HepG2 (cell line): ENCODE data around the gene ZC3H4. TPM values are rescaled to one million over a fixed set of nuclear protein-coding genes. Genes with fewer than 3 reads are reported as not detected.

Source experiments
- ERF ChIP-seq: IDR thresholded peaks from 2 replicates; pipeline ENCODE4 v1.6.1; 2018; ENCODE audit warnings: missing biosample characterization, missing genetic modification reagents
- HNF4A ChIP-seq: sonication (generic); formaldehyde crosslinking; IDR thresholded peaks from 2 replicates; pipeline ENCODE4 v1.4.0; 2020; ENCODE audit warnings: missing genetic modification reagents
- HOXA9 ChIP-seq: sonication (generic); formaldehyde crosslinking; IDR thresholded peaks from 2 replicates; pipeline ENCODE4 v1.8.1; 2022; ENCODE audit warnings: missing genetic modification reagents, mild to moderate bottlenecking, moderate library complexity, borderline replicate concordance
- KDM6A ChIP-seq: IDR thresholded peaks from 2 replicates; pipeline ENCODE4 v1.6.1; 2016; ENCODE audit warnings: low read depth
- KMT2B ChIP-seq: IDR thresholded peaks from 2 replicates; pipeline ENCODE4 v1.6.1; 2016; ENCODE audit warnings: missing genetic modification reagents, missing compliant biosample characterization
- POLR2G ChIP-seq: fragments of 200-400 bp; formaldehyde crosslinking; IDR thresholded peaks from 2 replicates; pipeline ENCODE4 v1.6.1; 2018; ENCODE audit warnings: mild to moderate bottlenecking, low read depth, low read length, moderate library complexity
- SMAD3 ChIP-seq: sonication (generic); formaldehyde crosslinking; IDR thresholded peaks from 2 replicates; pipeline ENCODE4 v1.4.0; 2020; ENCODE audit warnings: missing genetic modification reagents
- SOX6 ChIP-seq, 2 experiments: fragments of 450-650 bp in 1 of 2; sonication (generic) in 1 of 2; formaldehyde crosslinking in 1 of 2; IDR thresholded peaks; 2 replicates each; pipeline versions ENCODE4 v1.4.0 to v1.6.1; 2017 to 2020; ENCODE audit warnings: antibody characterized with exemption in 1 of 2, mild to moderate bottlenecking in 1 of 2, missing genetic modification reagents in 1 of 2
- SRF ChIP-seq: IDR thresholded peaks from 2 replicates; pipeline ENCODE4 v1.6.1; 2011; ENCODE audit warnings: mild to moderate bottlenecking, low read depth, low read length, moderate library complexity
- TSC22D2 ChIP-seq: sonication (generic); formaldehyde crosslinking; IDR thresholded peaks from 2 replicates; pipeline ENCODE4 v1.5.1; 2020; ENCODE audit warnings: missing genetic modification reagents, mild to moderate bottlenecking, borderline replicate concordance
- ZBTB42 ChIP-seq: sonication (generic); formaldehyde crosslinking; IDR thresholded peaks from 2 replicates; pipeline ENCODE4 v1.5.0; 2020; ENCODE audit warnings: mild to moderate bottlenecking, missing genetic modification reagents
- ZFP36L2 ChIP-seq: sonication (generic); formaldehyde crosslinking; IDR thresholded peaks from 2 replicates; pipeline ENCODE4 v1.4.0; 2020; ENCODE audit warnings: missing genetic modification reagents
- ZNF547 ChIP-seq: sonication (generic); formaldehyde crosslinking; IDR thresholded peaks from 2 replicates; pipeline ENCODE4 v1.5.1; 2020; ENCODE audit warnings: mild to moderate bottlenecking, missing genetic modification reagents
- ZNF775 ChIP-seq: sonication (generic); formaldehyde crosslinking; IDR thresholded peaks from 2 replicates; pipeline ENCODE4 v1.4.0; 2020; ENCODE audit warnings: missing genetic modification reagents, mild to moderate bottlenecking, moderate library complexity, borderline replicate concordance
- polyA plus RNA-seq, 8 experiments: library from polyadenylated mRNA; depleted of rRNA in 3 of 8; stranded (reverse) in 7 of 8; unstranded in 1 of 8; fragments of >200 nt; fragmentation: Illumina TruSeq in 4 of 8; extraction: Trizol in 4 of 8; gene quantifications; 2 replicates each; pipeline versions ENCODE4 v1.2.1 to v1.2.3, GENCODE V29; 2011 to 2016; ENCODE audit warnings: low read depth in 4 of 8, missing spikeins in 1 of 8, mixed read lengths in 1 of 8; ENCODE audit not compliant: insufficient read depth in 1 of 8
- total RNA-seq, 5 experiments: library from RNA; depleted of rRNA; stranded (reverse); fragments of >200 nt; fragmentation: Illumina TruSeq; extraction: Trizol; gene quantifications; 2 replicates each; pipeline ENCODE4 v1.2.3, GENCODE V29; 2016; ENCODE audit warnings: low read depth in 1 of 5
- TF ChIP-seq, protein P1 (sequence below): sonication (generic); formaldehyde crosslinking; conservative IDR thresholded peaks from 2 replicates; pipeline ENCODE4 v1.4.0; 2020; ENCODE audit warnings: missing genetic modification reagents
- TF ChIP-seq, protein P2 (sequence below), 2 experiments: fragments of 450-650 bp in 1 of 2; sonication (generic) in 1 of 2; formaldehyde crosslinking; IDR thresholded peaks; 2 replicates each; pipeline versions ENCODE4 v1.5.0 to v1.8.0; 2020 to 2022; ENCODE audit warnings: mild to moderate bottlenecking in 1 of 2, missing genetic modification reagents in 1 of 2
- TF ChIP-seq, protein P3 (sequence below): sonication (generic); formaldehyde crosslinking; IDR thresholded peaks from 2 replicates; pipeline ENCODE4 v1.4.0; 2020; ENCODE audit warnings: missing genetic modification reagents, borderline replicate concordance
- TF ChIP-seq, protein P4 (sequence below): sonication (generic); formaldehyde crosslinking; IDR thresholded peaks from 2 replicates; pipeline ENCODE4 v1.5.1; 2020; ENCODE audit warnings: missing genetic modification reagents, mild to moderate bottlenecking, borderline replicate concordance
- TF ChIP-seq, protein P5 (sequence below): sonication (generic); formaldehyde crosslinking; IDR thresholded peaks from 2 replicates; pipeline ENCODE4 v1.4.0; 2020; ENCODE audit warnings: missing genetic modification reagents, borderline replicate concordance

The ZC3H4 gene
- total and polyA plus RNA-seq, 2 of the 13 experiments (the other 11 are each of a cell fraction or from before 2014, with no cell fraction given), result 1.8 to 10.7 TPM

DNA sequence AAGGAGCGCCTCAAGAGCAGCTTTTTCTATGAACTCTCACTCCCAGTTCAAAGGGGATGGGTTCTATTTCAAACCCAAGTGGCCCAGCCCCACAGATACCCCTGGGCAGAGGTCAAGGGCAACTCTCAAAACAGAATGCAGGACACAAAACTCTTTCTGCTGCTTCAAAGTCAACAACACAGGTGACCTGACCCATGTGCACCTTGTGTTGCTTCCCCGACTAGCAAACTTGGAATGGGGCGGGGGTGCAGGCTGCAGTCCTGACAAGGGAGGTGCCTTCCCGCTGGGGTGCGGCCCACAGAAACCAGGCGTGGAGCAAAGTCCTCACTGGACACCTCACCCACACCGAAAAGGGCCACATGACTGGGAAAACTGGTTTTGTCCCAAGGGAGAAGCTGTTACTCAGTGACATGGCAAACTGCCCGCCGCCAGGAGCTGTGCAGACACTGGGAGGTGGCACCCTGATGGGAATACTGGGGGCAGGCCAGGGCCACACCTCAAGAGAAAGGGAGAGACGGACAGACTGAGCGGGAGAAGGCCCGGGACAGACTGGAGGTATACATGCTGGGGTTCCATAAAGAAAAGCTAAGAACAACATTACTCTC lies 17.4 kb downstream of the ZC3H4 start (continued):
- TF ChIP-seq HOXA9 (CRISPR knock-in tag), result 0 out of 2 replicates have a peak, but pooled peaks have one; percentile 44
- TF ChIP-seq ERF (CRISPR knock-in tag), result peak; percentile 96
- TF ChIP-seq KDM6A, result peak; percentile 93
- TF ChIP-seq, protein P1, sequence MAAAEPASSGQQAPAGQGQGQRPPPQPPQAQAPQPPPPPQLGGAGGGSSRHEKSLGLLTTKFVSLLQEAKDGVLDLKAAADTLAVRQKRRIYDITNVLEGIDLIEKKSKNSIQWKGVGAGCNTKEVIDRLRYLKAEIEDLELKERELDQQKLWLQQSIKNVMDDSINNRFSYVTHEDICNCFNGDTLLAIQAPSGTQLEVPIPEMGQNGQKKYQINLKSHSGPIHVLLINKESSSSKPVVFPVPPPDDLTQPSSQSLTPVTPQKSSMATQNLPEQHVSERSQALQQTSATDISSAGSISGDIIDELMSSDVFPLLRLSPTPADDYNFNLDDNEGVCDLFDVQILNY (CRISPR knock-in tag), result 0 out of 2 replicates have a peak, but pooled peaks have one; percentile 42
- TF ChIP-seq SOX6 (IDR thresholded peaks at IDR 0.05), result no peak
- peak; percentile 98 for TF ChIP-seq SOX6 (CRISPR knock-in tag; IDR thresholded peaks at IDR 0.05)
- TF ChIP-seq ZFP36L2, result no peak
- TF ChIP-seq, protein P2, sequence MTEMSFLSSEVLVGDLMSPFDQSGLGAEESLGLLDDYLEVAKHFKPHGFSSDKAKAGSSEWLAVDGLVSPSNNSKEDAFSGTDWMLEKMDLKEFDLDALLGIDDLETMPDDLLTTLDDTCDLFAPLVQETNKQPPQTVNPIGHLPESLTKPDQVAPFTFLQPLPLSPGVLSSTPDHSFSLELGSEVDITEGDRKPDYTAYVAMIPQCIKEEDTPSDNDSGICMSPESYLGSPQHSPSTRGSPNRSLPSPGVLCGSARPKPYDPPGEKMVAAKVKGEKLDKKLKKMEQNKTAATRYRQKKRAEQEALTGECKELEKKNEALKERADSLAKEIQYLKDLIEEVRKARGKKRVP (CRISPR knock-in tag; IDR thresholded peaks at IDR 0.05), result peak in 1 of 2 experiments; percentile 78; a peak in 2 of 4 replicates
- TF ChIP-seq ZNF775 (CRISPR knock-in tag), result no peak
- peak; percentile 73; the same call in 1 of the 2 replicates for TF ChIP-seq ZNF547 (CRISPR knock-in tag)
- TF ChIP-seq HNF4A, result peak; percentile 99
- TF ChIP-seq SRF, result no peak
- TF ChIP-seq, protein P3, sequence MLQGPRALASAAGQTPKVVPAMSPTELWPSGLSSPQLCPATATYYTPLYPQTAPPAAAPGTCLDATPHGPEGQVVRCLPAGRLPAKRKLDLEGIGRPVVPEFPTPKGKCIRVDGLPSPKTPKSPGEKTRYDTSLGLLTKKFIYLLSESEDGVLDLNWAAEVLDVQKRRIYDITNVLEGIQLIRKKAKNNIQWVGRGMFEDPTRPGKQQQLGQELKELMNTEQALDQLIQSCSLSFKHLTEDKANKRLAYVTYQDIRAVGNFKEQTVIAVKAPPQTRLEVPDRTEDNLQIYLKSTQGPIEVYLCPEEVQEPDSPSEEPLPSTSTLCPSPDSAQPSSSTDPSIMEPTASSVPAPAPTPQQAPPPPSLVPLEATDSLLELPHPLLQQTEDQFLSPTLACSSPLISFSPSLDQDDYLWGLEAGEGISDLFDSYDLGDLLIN (CRISPR knock-in tag), result peak; percentile 52; the same call in 1 of the 2 replicates
- TF ChIP-seq, protein P4, sequence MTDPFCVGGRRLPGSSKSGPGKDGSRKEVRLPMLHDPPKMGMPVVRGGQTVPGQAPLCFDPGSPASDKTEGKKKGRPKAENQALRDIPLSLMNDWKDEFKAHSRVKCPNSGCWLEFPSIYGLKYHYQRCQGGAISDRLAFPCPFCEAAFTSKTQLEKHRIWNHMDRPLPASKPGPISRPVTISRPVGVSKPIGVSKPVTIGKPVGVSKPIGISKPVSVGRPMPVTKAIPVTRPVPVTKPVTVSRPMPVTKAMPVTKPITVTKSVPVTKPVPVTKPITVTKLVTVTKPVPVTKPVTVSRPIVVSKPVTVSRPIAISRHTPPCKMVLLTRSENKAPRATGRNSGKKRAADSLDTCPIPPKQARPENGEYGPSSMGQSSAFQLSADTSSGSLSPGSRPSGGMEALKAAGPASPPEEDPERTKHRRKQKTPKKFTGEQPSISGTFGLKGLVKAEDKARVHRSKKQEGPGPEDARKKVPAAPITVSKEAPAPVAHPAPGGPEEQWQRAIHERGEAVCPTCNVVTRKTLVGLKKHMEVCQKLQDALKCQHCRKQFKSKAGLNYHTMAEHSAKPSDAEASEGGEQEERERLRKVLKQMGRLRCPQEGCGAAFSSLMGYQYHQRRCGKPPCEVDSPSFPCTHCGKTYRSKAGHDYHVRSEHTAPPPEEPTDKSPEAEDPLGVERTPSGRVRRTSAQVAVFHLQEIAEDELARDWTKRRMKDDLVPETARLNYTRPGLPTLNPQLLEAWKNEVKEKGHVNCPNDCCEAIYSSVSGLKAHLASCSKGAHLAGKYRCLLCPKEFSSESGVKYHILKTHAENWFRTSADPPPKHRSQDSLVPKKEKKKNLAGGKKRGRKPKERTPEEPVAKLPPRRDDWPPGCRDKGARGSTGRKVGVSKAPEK (CRISPR knock-in tag), result no peak
- TF ChIP-seq TSC22D2 (CRISPR knock-in tag), result peak; percentile 34; the same call in 1 of the 2 replicates
- no peak for TF ChIP-seq ZBTB42 (CRISPR knock-in tag)
- TF ChIP-seq, protein P5, sequence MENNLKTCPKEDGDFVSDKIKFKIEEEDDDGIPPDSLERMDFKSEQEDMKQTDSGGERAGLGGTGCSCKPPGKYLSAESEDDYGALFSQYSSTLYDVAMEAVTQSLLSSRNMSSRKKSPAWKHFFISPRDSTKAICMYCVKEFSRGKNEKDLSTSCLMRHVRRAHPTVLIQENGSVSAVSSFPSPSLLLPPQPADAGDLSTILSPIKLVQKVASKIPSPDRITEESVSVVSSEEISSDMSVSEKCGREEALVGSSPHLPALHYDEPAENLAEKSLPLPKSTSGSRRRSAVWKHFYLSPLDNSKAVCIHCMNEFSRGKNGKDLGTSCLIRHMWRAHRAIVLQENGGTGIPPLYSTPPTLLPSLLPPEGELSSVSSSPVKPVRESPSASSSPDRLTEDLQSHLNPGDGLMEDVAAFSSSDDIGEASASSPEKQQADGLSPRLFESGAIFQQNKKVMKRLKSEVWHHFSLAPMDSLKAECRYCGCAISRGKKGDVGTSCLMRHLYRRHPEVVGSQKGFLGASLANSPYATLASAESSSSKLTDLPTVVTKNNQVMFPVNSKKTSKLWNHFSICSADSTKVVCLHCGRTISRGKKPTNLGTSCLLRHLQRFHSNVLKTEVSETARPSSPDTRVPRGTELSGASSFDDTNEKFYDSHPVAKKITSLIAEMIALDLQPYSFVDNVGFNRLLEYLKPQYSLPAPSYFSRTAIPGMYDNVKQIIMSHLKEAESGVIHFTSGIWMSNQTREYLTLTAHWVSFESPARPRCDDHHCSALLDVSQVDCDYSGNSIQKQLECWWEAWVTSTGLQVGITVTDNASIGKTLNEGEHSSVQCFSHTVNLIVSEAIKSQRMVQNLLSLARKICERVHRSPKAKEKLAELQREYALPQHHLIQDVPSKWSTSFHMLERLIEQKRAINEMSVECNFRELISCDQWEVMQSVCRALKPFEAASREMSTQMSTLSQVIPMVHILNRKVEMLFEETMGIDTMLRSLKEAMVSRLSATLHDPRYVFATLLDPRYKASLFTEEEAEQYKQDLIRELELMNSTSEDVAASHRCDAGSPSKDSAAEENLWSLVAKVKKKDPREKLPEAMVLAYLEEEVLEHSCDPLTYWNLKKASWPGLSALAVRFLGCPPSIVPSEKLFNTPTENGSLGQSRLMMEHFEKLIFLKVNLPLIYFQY (CRISPR knock-in tag), result peak; percentile 81; the same call in 1 of the 2 replicates
- TF ChIP-seq KMT2B (CRISPR knock-in tag), result peak; percentile 41; the same call in 1 of the 2 replicates
- TF ChIP-seq POLR2G, result peak; percentile 63
- TF ChIP-seq SMAD3 (CRISPR knock-in tag), result peak; percentile 91; the same call in 1 of the 2 replicates
